ENCODE results near the gene AUTS2.

Gene AUTS2

DNA sequence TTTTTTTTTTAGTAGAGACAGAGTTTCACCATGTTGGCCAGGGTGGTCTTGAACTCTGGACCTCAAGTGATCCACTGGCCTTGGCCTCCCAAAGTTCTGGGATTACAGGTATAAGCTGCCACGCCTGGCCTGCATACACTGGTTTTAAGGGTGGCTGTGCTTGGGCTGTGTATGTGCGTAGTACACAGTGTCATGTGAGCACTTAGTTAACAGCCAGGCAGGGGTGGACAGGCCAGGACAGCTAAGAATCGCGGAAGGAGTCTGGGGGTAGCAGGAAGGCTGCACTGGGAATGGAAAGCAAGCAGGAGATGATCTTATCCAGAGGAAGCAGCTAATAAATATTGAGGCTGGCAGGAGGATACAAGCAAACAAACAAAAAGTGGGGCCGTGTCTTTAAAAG, 1153.6 kb downstream of the AUTS2 start:
- intact Hi-C loops (cut with DNase I; ENCODE audit: low total_unique reads), result no loop called here
- H3K4me3 ChIP-seq, result no peak overlapping the region
- no peak for DNase-seq
- H3K27me3 ChIP-seq, result no peaks in the 10 kb centered on the region
- TF ChIP-seq CTCF (IDR thresholded peaks at IDR 0.05), result no peak
- H3K27ac ChIP-seq, result no peak overlapping the region
- no peaks in the 10 kb centered on the region for H3K9me3 ChIP-seq
- peaks cover 0 to 16% (median 7%) of the 10 kb centered on the region in 4 donors for H3K4me1 ChIP-seq
- H3K36me3 ChIP-seq, result no peaks in the 10 kb centered on the region

DNA sequence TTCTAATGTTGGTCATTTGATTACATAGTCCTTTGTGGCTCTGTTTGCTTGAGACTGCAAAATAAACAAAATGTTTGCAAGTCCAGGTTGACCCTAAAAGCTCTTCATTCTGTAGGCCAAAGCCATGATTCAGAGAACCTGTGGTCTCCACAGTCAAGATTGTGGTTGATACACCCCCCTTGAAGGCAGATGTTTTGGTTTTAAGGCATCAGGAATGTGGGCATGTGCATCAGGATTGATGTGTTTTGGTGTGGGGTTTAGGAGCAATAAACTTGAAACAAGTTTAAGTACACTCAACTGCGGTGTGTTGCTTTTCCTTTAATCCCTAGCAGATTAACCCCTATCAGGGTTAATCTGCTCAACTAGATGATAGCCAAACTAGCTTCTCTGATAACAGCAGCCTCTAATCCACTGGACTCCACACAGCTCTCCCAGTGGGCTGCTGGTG, 1154.5 kb downstream of the AUTS2 start:
- H3K27ac ChIP-seq, result no peak overlapping the region
- H3K4me1 ChIP-seq, result peaks cover 0 to 16% (median 7%) of the 10 kb centered on the region in 4 donors
- intact Hi-C loops (cut with DNase I; ENCODE audit: low total_unique reads), result no loop called here
- no peak overlapping the region for H3K4me3 ChIP-seq
- no peaks in the 10 kb centered on the region for H3K36me3 ChIP-seq
- TF ChIP-seq CTCF (IDR thresholded peaks at IDR 0.05), result no peak
- no peaks in the 10 kb centered on the region for H3K9me3 ChIP-seq
- no peaks in the 10 kb centered on the region for H3K27me3 ChIP-seq
- DNase-seq, result no peak

- DNase-seq, result no peak
- no peaks in the 10 kb centered on the region for H3K27me3 ChIP-seq
- intact Hi-C loops (cut with DNase I; ENCODE audit: low total_unique reads), result no loop called here
- no peak overlapping the region for H3K4me3 ChIP-seq
- H3K9me3 ChIP-seq, result no peaks in the 10 kb centered on the region
- H3K4me1 ChIP-seq, result peaks cover 0 to 14% (median 5%) of the 10 kb centered on the region in 4 donors
- no peaks in the 10 kb centered on the region for H3K36me3 ChIP-seq
- H3K27ac ChIP-seq, result no peak overlapping the region
- no peak for TF ChIP-seq CTCF (IDR thresholded peaks at IDR 0.05)
Measured at GRCh38 chr7:70756789-70757188, 1158.5 kb downstream of the AUTS2 start.

GRCh38 chr7:70758646-70759045, 1160.4 kb downstream of the AUTS2 start:
- Histone ChIP-seq H3K9me3 (no peaks in the 10 kb centered on the region), H3K27me3 (no peaks in the 10 kb centered on the region), H3K4me1 (peaks cover 0 to 9% (median 0%) of the 10 kb centered on the region in 4 donors), H3K36me3 (peaks cover 0 to 9% (median 0%) of the 10 kb centered on the region in 3 donors), H3K27ac (no peak overlapping the region), H3K4me3 (no peak overlapping the region)
- no peak for TF ChIP-seq CTCF (IDR thresholded peaks at IDR 0.05)
- DNase-seq, result no peak
- intact Hi-C loops (cut with DNase I; ENCODE audit: low total_unique reads), result no loop called here

DNA sequence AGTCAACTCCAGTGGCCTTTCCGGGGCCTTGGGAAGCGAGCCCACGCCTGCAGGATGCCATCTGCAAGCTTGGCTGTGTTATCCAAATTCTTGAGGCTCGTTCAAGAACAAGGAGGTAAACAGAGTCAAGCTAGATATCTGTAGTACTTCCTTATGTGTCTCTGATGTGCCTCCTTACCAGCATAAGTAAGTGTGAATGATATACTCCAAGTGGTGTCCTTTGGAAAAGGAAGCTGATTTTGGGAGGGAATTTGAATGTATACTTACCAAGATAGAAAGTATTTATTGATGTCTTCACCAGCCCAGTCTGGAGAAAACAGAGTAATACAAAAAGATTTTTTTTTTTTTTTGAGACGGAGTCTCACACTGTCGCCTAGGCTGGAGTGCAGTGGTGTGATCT, 1161.4 kb downstream of the AUTS2 start:
- no peaks in the 10 kb centered on the region for H3K9me3 ChIP-seq
- H3K4me3 ChIP-seq, result no peak overlapping the region
- H3K4me1 ChIP-seq, result peaks cover 0 to 9% (median 0%) of the 10 kb centered on the region in 4 donors
- DNase-seq, result no peak
- H3K27ac ChIP-seq, result no peak overlapping the region
- TF ChIP-seq CTCF (IDR thresholded peaks at IDR 0.05), result no peak
- intact Hi-C loops (cut with DNase I; ENCODE audit: low total_unique reads), result no loop called here
- peaks cover 0 to 18% (median 2%) of the 10 kb centered on the region in 3 donors for H3K36me3 ChIP-seq
- no peaks in the 10 kb centered on the region for H3K27me3 ChIP-seq
